ENCODE measurements around the gene TMC3. TPM values are rescaled to one million over a fixed set of nuclear protein-coding genes. Genes with fewer than 3 reads are reported as not detected.

Gene TMC3
- total and polyA plus RNA-seq, 2 of the 13 experiments (the other 11 are each of a cell fraction or from before 2014, with no cell fraction given) = not detected

GRCh38 chr15:81323944-81324881 lies 49.8 kb downstream of the TMC3 start, which contains the start of gene STARD5 (continued):
- TF ChIP-seq KDM5A (IDR thresholded peaks at IDR 0.05; ENCODE audit: borderline replicate concordance, low read length) (peak; percentile 50; the same call in 1 of the 2 replicates), IRF1 (CRISPR knock-in tag; IDR thresholded peaks at IDR 0.05; ENCODE audit: low read depth) (no peak), HOXA3 (CRISPR knock-in tag; IDR thresholded peaks at IDR 0.05) (no peak; the same call in 1 of the 2 replicates), ZNF136 (CRISPR knock-in tag; IDR thresholded peaks at IDR 0.05; ENCODE audit: low read depth) (no peak), CBX2 (IDR thresholded peaks at IDR 0.05; ENCODE audit: low read depth, low read length) (no peak), CBX2 (CRISPR knock-in tag; IDR thresholded peaks at IDR 0.05; ENCODE audit: low read depth) (no peak), ATF5 (CRISPR knock-in tag; IDR thresholded peaks at IDR 0.05; ENCODE audit: low read depth) (no peak), JUND (CRISPR knock-in tag; IDR thresholded peaks at IDR 0.05) (no peak), TOE1 (CRISPR knock-in tag; IDR thresholded peaks at IDR 0.05) (no peak), ZNF589 (CRISPR knock-in tag; conservative IDR thresholded peaks at IDR 0.05) (0 out of 2 replicates have a peak, but pooled peaks have one; percentile 41), ZSCAN31 (CRISPR knock-in tag; IDR thresholded peaks at IDR 0.05; ENCODE audit: low read depth) (no peak), ZBTB37 (CRISPR knock-in tag; IDR thresholded peaks at IDR 0.05) (no peak), PRDM15 (CRISPR knock-in tag; IDR thresholded peaks at IDR 0.05) (no peak), TRAFD1 (CRISPR knock-in tag; IDR thresholded peaks at IDR 0.05; ENCODE audit: borderline replicate concordance) (no peak), ZNF143 (CRISPR knock-in tag; IDR thresholded peaks at IDR 0.05) (no peak), ZBTB2 (CRISPR knock-in tag; IDR thresholded peaks at IDR 0.05; ENCODE audit: low read depth) (0 out of 2 replicates have a peak, but pooled peaks have one; percentile 25), SIN3B (IDR thresholded peaks at IDR 0.05; ENCODE audit: low read length) (no peak), MAFG (CRISPR knock-in tag; IDR thresholded peaks at IDR 0.05) (no peak)

Data from HepG2 (cell line).